Colonic mucosa (tissue), 4 donors: ENCODE results near the gene MTAP. TPM values are rescaled to one million over a fixed set of nuclear protein-coding genes. Genes with fewer than 3 reads are reported as not detected.

Source experiments
- DNase-seq: peaks from one replicate; pipeline ENCODE4 v3.0.0-alpha.2; 2020
- H3K27ac ChIP-seq: fragments of 200-600 bp; one replicate; pipeline ENCODE4 v1.8.0; 2021
- H3K27me3 ChIP-seq: fragments of 200-600 bp; one replicate; pipeline ENCODE4 v1.8.0; 2021
- H3K36me3 ChIP-seq: fragments of 200-600 bp; one replicate; pipeline ENCODE4 v1.8.0; 2021
- H3K4me1 ChIP-seq: fragments of 200-600 bp; one replicate; pipeline ENCODE4 v1.8.0; 2021; ENCODE audit warnings: mild to moderate bottlenecking
- H3K4me3 ChIP-seq: fragments of 200-600 bp; one replicate; pipeline ENCODE4 v1.8.0; 2021
- H3K9ac ChIP-seq, 2 donors: one replicate each; pipeline ENCODE4 v1.7.0; 2013; ENCODE audit warnings: control low read depth in 2 of 2, low read depth in 2 of 2, low read length in 2 of 2
- H3K9me3 ChIP-seq: fragments of 200-600 bp; one replicate; pipeline ENCODE4 v1.8.0; 2021
- intact Hi-C: fragments of 100-400 bp; cut with DNase I; formaldehyde crosslinking; loops from one replicate; pipeline ENCODE4 v1.14.1; 2022
- total RNA-seq, 2 donors: library from RNA; stranded (reverse); fragmentation: NEBNext Ultra II Directional in 1 of 2; extraction: Animal tissue kit (Norgen Biotek cat#: 25700) in 1 of 2; gene quantifications; one replicate each; pipeline ENCODE4 v1.2.1, GENCODE V29; 2021
- TF ChIP-seq, protein P1 (sequence below): fragments of 200-600 bp; IDR thresholded peaks from one replicate; pipeline ENCODE4 v1.8.0; 2022; ENCODE audit warnings: antibody characterized with exemption, mild to moderate bottlenecking
- donor health status: healthy.
- donor health status: DM: no; HTN: no; CAD: no.
- donor health status: DM: no; HTN: no; CAD: no.

The MTAP gene
- total RNA-seq, 2 donors from 2014 or later: 22.0 to 24.4 TPM

DNA sequence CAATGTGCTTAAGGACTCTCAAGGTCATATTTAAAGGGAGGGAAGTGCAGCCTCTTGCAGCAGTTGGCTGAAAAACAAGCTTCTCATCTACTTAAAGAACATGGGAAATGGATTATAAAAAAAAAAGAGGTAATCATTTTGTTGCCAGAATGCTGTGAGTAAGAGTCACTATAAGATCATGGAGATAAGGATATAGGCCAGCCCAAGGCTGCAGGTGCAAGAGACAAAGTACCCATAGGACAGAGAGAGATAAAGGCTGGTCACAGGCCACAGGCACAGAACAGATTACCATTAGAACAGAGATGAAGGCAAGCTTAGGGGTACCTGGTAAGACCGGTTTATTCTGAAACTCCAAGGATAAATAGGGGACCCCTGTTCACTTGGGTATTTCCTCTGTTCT, 121.3 kb downstream of the MTAP start:
- Histone ChIP-seq H3K36me3 (no peaks in the 10 kb centered on the region), H3K4me1 (no peaks in the 10 kb centered on the region), H3K9ac (no peak overlapping the region), H3K9me3 (no peaks in the 10 kb centered on the region), H3K4me3 (no peak overlapping the region), H3K27ac (no peak overlapping the region), H3K27me3 (no peaks in the 10 kb centered on the region)
- TF ChIP-seq, protein P1, sequence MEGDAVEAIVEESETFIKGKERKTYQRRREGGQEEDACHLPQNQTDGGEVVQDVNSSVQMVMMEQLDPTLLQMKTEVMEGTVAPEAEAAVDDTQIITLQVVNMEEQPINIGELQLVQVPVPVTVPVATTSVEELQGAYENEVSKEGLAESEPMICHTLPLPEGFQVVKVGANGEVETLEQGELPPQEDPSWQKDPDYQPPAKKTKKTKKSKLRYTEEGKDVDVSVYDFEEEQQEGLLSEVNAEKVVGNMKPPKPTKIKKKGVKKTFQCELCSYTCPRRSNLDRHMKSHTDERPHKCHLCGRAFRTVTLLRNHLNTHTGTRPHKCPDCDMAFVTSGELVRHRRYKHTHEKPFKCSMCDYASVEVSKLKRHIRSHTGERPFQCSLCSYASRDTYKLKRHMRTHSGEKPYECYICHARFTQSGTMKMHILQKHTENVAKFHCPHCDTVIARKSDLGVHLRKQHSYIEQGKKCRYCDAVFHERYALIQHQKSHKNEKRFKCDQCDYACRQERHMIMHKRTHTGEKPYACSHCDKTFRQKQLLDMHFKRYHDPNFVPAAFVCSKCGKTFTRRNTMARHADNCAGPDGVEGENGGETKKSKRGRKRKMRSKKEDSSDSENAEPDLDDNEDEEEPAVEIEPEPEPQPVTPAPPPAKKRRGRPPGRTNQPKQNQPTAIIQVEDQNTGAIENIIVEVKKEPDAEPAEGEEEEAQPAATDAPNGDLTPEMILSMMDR: no peak
- intact Hi-C loops: no loop called here
- no peak for DNase-seq

DNA sequence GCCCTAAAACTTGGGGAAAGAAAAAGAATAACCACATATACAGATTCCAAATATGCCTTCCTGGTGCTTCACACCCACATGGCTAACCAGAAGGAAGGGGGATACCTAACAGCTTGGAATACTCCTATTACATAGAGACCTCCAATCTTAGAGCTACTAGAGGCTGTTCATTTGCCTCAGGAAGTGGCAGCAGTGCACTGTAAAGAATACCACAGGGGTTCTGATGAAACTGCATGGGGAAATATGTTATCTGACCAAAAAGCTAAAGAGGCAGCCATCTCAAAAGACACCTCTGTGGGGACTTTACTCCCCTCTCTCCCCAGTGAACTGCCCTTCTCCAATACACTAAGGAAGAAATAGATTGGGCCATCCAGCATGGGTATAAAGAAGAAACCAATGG, 125.3 kb downstream of the MTAP start:
- Histone ChIP-seq H3K4me1 (no peaks in the 10 kb centered on the region), H3K36me3 (no peaks in the 10 kb centered on the region), H3K27me3 (no peaks in the 10 kb centered on the region), H3K9ac (no peak overlapping the region), H3K27ac (no peak overlapping the region), H3K9me3 (no peaks in the 10 kb centered on the region), H3K4me3 (no peak overlapping the region)
- TF ChIP-seq, protein P1: no peak
- DNase-seq: no peak
- intact Hi-C loops: no loop called here

DNA sequence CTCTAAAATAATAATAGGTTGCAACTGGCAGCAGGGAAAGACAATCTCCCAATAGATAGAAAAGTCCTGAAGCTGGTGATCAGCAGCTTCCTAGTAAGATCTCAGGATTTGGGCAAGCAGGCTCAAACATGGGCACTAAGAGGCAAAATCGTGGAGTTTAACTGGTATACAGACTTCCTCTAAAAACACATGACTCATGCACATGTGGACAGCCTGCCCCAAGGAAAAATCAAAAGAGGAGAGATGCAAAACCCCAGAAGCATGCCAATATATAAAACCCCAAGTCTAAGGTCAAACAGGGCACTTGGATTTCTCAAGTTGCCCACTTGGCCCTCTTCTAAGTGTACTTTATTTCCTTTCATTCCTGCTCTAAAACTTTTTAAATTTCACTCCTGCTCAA, 129.0 kb downstream of the MTAP start:
- no peak overlapping the region for H3K4me3 ChIP-seq
- intact Hi-C loops: no loop called here
- TF ChIP-seq, protein P1: no peak
- H3K4me1 ChIP-seq: no peaks in the 10 kb centered on the region
- no peak overlapping the region for H3K27ac ChIP-seq
- no peaks in the 10 kb centered on the region for H3K36me3 ChIP-seq
- H3K27me3 ChIP-seq: no peaks in the 10 kb centered on the region
- no peak overlapping the region for H3K9ac ChIP-seq
- no peak for DNase-seq
- H3K9me3 ChIP-seq: no peaks in the 10 kb centered on the region

DNA sequence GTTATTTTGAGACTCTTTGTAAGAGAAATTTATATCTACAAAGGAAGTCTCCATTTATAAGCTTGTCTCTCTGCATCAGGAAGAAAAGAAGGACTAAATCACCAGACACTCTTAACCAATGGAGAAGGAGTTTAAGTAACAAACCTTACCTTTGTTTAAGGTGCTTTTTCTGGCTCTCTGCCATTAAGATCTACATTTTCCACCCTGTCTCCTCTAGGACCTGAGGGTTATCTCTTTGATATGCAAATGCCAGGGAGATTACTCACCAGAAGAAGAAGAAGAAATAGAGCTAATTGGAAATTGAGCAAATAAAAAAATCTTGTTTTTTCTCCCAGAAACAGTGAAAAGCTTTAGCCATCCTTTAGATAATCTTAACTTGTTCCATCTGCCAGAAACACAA, 130.8 kb downstream of the MTAP start:
- Histone ChIP-seq H3K27me3 (no peaks in the 10 kb centered on the region), H3K4me1 (no peaks in the 10 kb centered on the region), H3K4me3 (no peak overlapping the region), H3K9ac (no peak overlapping the region), H3K27ac (no peak overlapping the region), H3K36me3 (no peaks in the 10 kb centered on the region), H3K9me3 (no peaks in the 10 kb centered on the region)
- TF ChIP-seq, protein P1: no peak
- DNase-seq: no peak
- intact Hi-C loops: no loop called here

DNA sequence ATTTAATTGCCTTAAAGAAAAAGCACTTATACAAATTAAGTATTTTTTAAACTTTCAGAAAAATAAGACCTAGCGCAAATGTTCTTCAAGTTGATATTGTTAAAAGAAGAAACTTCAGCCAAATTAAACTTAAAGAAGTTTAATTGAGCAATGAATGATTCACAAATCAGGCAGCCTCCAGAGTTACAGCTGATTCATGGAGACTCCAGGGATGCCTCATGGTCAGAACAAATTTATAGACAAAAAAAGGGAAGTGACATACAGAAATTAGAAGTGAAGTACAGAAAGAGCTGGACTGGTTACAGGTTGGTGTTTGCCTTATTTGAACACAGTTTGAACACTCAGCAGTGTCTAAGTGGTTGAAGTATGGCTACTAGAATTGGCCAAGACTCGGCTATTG, 131.4 kb downstream of the MTAP start:
- DNase-seq: no peak
- intact Hi-C loops: no loop called here

More for the DNA sequence above, 131.4 kb downstream of the MTAP start:
- H3K27ac ChIP-seq: no peak overlapping the region
- H3K27me3 ChIP-seq: no peaks in the 10 kb centered on the region
- no peak overlapping the region for H3K4me3 ChIP-seq
- no peak overlapping the region for H3K9ac ChIP-seq
- H3K9me3 ChIP-seq: no peaks in the 10 kb centered on the region
- no peaks in the 10 kb centered on the region for H3K36me3 ChIP-seq
- H3K4me1 ChIP-seq: no peaks in the 10 kb centered on the region
- TF ChIP-seq, protein P1: no peak
